Body of pancreas (tissue), 4 donors: ENCODE results near the gene HRCT1. TPM values are rescaled to one million over a fixed set of nuclear protein-coding genes. Genes with fewer than 3 reads are reported as not detected.
A peak's percentile ranks its signal among the peaks of the same experiment; 100 is the strongest.

ENCODE experiments used
- ATAC-seq: fragments of 150-250 bp; one replicate; pipeline ENCODE4 v1.9.1; 2016
- DNase-seq, 4 donors: peaks; one replicate each; pipeline ENCODE4 v3.0.0-alpha.2; 2019
- H3K27ac ChIP-seq, 4 donors: fragments of 200-600 bp; sonication (generic); 1 replicate in 3 of 4; 2 replicates in 1 of 4; pipeline versions ENCODE4 v1.5.1 to v1.6.1; 2016 to 2019; ENCODE audit warnings: mild to moderate bottlenecking in 1 of 4, mixed read lengths in 1 of 4, moderate library complexity in 1 of 4
- H3K27me3 ChIP-seq, 2 donors: fragments of 200-600 bp; sonication (generic); one replicate each; pipeline ENCODE4 v1.6.0; 2016; ENCODE audit warnings: mild to moderate bottlenecking in 1 of 2
- H3K36me3 ChIP-seq, 2 donors: fragments of 200-600 bp; sonication (generic); replicated peaks in 1 of 2; 2 replicates each; pipeline ENCODE4 v1.5.1; 2016; ENCODE audit warnings: low read depth in 2 of 2; ENCODE audit not compliant: insufficient read depth in 1 of 2
- H3K4me1 ChIP-seq: fragments of 200-600 bp; sonication (generic); one replicate; pipeline ENCODE4 v1.6.0; 2016
- H3K4me3 ChIP-seq, 2 donors: fragments of 200-600 bp; sonication (generic); 1 replicate in 1 of 2; 2 replicates in 1 of 2; pipeline ENCODE4 v1.5.1; 2016 to 2019
- H3K9me3 ChIP-seq, 3 donors: fragments of 200-600 bp; sonication (generic); 1 replicate in 2 of 3; 2 replicates in 1 of 3; pipeline ENCODE4 v1.5.1; 2016
- POLR2A ChIP-seq, 3 donors: fragments of 450-650 bp; IDR thresholded peaks; one replicate each; pipeline ENCODE4 v1.6.1; 2016; ENCODE audit warnings: antibody characterized with exemption in 3 of 3, mild to moderate bottlenecking in 2 of 3
- WGBS, 2 donors: methylation state at CpG; one replicate each; pipeline ENCODE4 v1.1.5; 2017; 5-methylcytosine and 5-hydroxymethylcytosine counted together
- intact Hi-C: fragments of 100-400 bp; cut with DNase I; formaldehyde crosslinking; loops from one replicate; pipeline ENCODE4 v1.15.1; 2023
- total RNA-seq, 2 donors: library from RNA; depleted of rRNA; stranded (reverse); fragments of >200 nt; gene quantifications; one replicate each; pipeline ENCODE4 v1.1.0, GENCODE V29; 2016
- TF ChIP-seq, protein P1 (sequence below), 7 experiments: fragments of 450-650 bp in 4 of 7; fragments of 200-600 bp in 3 of 7; sonication (generic) in 3 of 7; IDR thresholded peaks; one replicate each; pipeline ENCODE4 v1.5.1; 2016 to 2019; ENCODE audit warnings: antibody characterized with exemption in 7 of 7

The HRCT1 gene
- total RNA-seq, 2 donors from 2014 or later, result 0.99 to 3.4 TPM

DNA sequence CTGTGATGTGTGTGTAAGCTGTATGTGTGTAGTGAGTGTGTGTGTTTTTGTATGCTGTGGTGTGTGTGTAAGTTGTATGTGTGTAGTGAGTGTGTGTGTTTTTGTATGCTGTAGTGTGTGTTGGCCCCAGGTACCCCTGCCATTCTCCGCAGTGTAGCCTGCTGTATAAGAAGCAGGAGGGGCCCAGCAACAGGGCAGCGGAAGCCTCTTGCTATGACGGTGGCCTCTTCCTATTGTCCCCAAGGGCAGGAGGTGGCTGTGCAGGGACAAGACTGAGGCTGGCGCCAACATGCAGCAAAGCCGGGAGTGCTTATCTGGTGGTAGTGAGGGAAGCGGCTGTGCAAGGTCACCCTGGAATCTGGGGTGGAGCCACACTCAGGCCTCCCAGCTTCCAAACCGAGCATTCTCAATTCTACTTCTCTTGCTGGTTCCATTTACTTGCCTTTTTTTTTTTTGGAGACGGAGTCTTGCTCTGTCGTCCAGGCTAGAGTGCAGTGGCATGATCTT lies 8.4 kb downstream of the HRCT1 start:
- Histone ChIP-seq H3K4me3 (no peak overlapping the region), H3K27me3 (no peaks in the 10 kb centered on the region), H3K4me1 (peaks cover 14% of the 10 kb centered on the region), H3K9me3 (no peaks in the 10 kb centered on the region), H3K36me3 (no peaks in the 10 kb centered on the region), H3K27ac (peak overlapping the region in 2 of 4 donors; percentile 38 to 43)
- 12 to 23% methylated on average over 7 to 9 of the region's 9 CpGs for WGBS, 2 donors
- no peak for TF ChIP-seq POLR2A (IDR thresholded peaks at IDR 0.05)
- TF ChIP-seq, protein P1, sequence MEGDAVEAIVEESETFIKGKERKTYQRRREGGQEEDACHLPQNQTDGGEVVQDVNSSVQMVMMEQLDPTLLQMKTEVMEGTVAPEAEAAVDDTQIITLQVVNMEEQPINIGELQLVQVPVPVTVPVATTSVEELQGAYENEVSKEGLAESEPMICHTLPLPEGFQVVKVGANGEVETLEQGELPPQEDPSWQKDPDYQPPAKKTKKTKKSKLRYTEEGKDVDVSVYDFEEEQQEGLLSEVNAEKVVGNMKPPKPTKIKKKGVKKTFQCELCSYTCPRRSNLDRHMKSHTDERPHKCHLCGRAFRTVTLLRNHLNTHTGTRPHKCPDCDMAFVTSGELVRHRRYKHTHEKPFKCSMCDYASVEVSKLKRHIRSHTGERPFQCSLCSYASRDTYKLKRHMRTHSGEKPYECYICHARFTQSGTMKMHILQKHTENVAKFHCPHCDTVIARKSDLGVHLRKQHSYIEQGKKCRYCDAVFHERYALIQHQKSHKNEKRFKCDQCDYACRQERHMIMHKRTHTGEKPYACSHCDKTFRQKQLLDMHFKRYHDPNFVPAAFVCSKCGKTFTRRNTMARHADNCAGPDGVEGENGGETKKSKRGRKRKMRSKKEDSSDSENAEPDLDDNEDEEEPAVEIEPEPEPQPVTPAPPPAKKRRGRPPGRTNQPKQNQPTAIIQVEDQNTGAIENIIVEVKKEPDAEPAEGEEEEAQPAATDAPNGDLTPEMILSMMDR (IDR thresholded peaks at IDR 0.05), result peak in 1 of 7 experiments; percentile 5
- peak; percentile 35 to 65 (median 61) for DNase-seq
- intact Hi-C loops, result no loop called here
- ATAC-seq, result peak; percentile 75

DNA sequence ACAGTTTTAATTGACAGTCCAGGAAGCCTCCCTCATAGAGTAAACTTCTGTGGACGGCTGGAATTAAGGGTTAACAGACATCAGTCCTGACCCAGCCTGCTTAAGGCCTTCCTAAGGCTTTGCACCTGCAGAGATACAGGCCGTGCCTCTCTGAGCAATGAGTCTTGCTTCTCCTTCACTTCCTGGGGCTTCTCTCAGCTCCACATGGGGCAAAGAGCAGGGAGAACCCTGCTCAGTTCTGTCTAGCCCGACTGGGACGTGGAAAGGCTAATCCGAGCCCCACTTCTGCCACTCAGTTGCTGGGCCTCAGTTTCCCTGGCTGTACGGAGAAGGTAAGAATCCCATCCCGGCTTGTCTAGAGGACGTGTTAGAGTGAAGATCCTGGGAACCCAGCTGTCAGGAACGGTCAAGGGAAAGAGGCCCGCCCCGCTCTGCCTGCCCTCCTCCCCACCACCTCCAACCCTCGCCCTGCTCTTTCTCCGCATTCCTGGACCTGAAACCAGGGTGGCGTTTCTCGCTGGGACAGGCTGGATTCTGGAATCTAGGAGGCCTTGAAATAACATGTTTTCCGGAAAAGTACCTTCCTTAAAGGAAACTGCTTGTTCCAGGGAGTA lies 9.8 kb downstream of the HRCT1 start:
- no peak for ATAC-seq
- intact Hi-C loops, result no loop called here
- H3K36me3 ChIP-seq, result no peaks in the 10 kb centered on the region
- H3K4me3 ChIP-seq, result no peak overlapping the region
- H3K27ac ChIP-seq, result peak overlapping the region in 2 of 4 donors; percentile 4 to 25
- 83 to 90% methylated on average over 14 to 16 of the region's 16 CpGs for WGBS, 2 donors
- peaks cover 7% of the 10 kb centered on the region for H3K4me1 ChIP-seq
- no peak for TF ChIP-seq POLR2A (IDR thresholded peaks at IDR 0.05)
- TF ChIP-seq, protein P1 (IDR thresholded peaks at IDR 0.05), result no peak
- no peak for DNase-seq
- H3K9me3 ChIP-seq, result no peaks in the 10 kb centered on the region
- H3K27me3 ChIP-seq, result no peaks in the 10 kb centered on the region

DNA sequence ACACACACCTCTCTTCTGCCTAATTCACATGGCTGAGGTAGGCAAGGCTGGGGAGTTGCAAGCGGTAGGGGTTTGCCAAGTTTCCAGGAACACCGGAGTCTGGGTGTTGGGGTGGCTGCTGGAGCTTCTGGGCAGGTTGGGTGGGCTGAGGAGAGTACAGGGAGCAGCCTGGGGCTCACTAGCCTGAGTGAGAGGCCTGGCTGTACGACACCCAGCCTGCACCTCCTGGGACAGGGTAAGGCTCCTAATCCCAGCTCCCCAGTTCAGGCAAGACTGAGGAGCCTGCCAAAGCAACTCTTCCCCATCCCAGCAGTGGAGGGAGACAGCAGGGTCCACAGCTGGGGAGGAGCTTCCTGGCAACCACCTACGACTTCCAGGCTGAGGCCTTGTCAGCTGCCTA lies 11.3 kb downstream of the HRCT1 start:
- Histone ChIP-seq H3K36me3 (no peaks in the 10 kb centered on the region), H3K4me3 (no peak overlapping the region), H3K9me3 (no peaks in the 10 kb centered on the region), H3K27ac (no peak overlapping the region), H3K27me3 (no peaks in the 10 kb centered on the region), H3K4me1 (peaks cover 7% of the 10 kb centered on the region)
- DNase-seq (no peak), ATAC-seq (no peak)
- intact Hi-C loops, result no loop called here
- 77 to 95% methylated on average over 2 to 4 of the region's 4 CpGs for WGBS, 2 donors
- TF ChIP-seq POLR2A (IDR thresholded peaks at IDR 0.05), result no peak
- TF ChIP-seq, protein P1 (IDR thresholded peaks at IDR 0.05), result no peak

DNA sequence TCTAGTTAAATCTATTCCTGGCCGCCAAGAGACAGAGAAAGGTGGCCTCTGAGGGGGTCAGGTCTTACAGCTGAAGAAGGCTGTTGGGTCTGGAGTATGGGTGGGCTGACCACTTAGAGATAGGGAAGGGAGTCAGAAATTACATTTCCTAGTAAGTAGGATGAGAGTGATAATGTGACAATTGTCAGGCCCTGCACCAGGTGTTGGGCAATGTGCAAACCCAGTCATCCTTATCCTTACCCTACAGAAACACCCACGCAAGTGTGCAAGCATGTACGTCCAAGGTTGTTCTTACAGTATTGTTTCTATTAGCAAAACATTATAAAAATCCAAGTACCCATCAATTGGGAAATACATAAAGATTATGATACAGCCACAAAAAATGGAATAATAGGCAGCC lies 12.8 kb downstream of the HRCT1 start:
- TF ChIP-seq, protein P1 (IDR thresholded peaks at IDR 0.05), result no peak
- TF ChIP-seq POLR2A (IDR thresholded peaks at IDR 0.05), result no peak
- WGBS, 2 donors, result 93 to 96% methylated on average over 3 of the region's 3 CpGs
- H3K9me3 ChIP-seq, result no peaks in the 10 kb centered on the region
- H3K36me3 ChIP-seq, result no peaks in the 10 kb centered on the region
- DNase-seq (no peak), ATAC-seq (no peak)
- peaks cover 12% of the 10 kb centered on the region for H3K4me1 ChIP-seq
- intact Hi-C loops, result no loop called here
- H3K27ac ChIP-seq, result no peak overlapping the region
- H3K27me3 ChIP-seq, result no peaks in the 10 kb centered on the region
- H3K4me3 ChIP-seq, result no peak overlapping the region
